HG02970 (cell line): Measurements from ENCODE around the gene FA2H.

Source experiments
- ATAC-seq: cut with Tn5 transposase; IDR thresholded peaks from one replicate; pipeline ENCODE4 v1.9.1; 2021; ENCODE audit warnings: mild to moderate bottlenecking, moderate library complexity, moderate number of reproducible peaks; ENCODE audit not compliant: unreplicated experiment, low FRiP score

Gene FA2H

GRCh38 chr16:74747716-74748615 is 26.7 kb downstream of the FA2H start:
- ATAC-seq = no peak

GRCh38 chr16:74745926-74746325 is 28.7 kb downstream of the FA2H start:
- ATAC-seq = no peak

- no peak for ATAC-seq
Measured at GRCh38 chr16:74745109-74745615, 29.5 kb downstream of the FA2H start.

GRCh38 chr16:74744566-74744965 is 30.1 kb downstream of the FA2H start:
- ATAC-seq = no peak

GRCh38 chr16:74743668-74744299 is 30.8 kb downstream of the FA2H start:
- no peak for ATAC-seq

- ATAC-seq = no peak
Measured at GRCh38 chr16:74743045-74743667, 31.5 kb downstream of the FA2H start.

- no peak for ATAC-seq
Measured at GRCh38 chr16:74742051-74742481, 32.6 kb downstream of the FA2H start.

GRCh38 chr16:74740795-74741304 is 33.8 kb downstream of the FA2H start:
- no peak for ATAC-seq

- no peak for ATAC-seq
Measured at GRCh38 chr16:74739275-74739674, 35.3 kb downstream of the FA2H start.

- ATAC-seq = no peak
Measured at GRCh38 chr16:74738816-74739215, 35.8 kb downstream of the FA2H start.

- no peak for ATAC-seq
Measured at GRCh38 chr16:74738113-74738541, 36.5 kb downstream of the FA2H start.

GRCh38 chr16:74737521-74737920 is 37.1 kb downstream of the FA2H start:
- ATAC-seq = no peak

- no peak for ATAC-seq
Measured at GRCh38 chr16:74736531-74737157, 38.0 kb downstream of the FA2H start.

GRCh38 chr16:74735554-74735953 is 39.1 kb downstream of the FA2H start:
- no peak for ATAC-seq

GRCh38 chr16:74735162-74735452 is 39.5 kb downstream of the FA2H start:
- no peak for ATAC-seq

GRCh38 chr16:74734361-74735161 is 40.1 kb downstream of the FA2H start:
- no peak for ATAC-seq

- no peak for ATAC-seq
Measured at GRCh38 chr16:74732707-74733350, 41.8 kb downstream of the FA2H start.

GRCh38 chr16:74731853-74732477 is 42.7 kb downstream of the FA2H start:
- no peak for ATAC-seq
